Activated naive CD4-positive, alpha-beta T cell (primary cell): ENCODE measurements around the gene CHTOP.
A peak's percentile ranks its signal among the peaks of the same experiment; 100 is the strongest.

Experiments
- DNase-seq, 4 experiments: peaks; one replicate each; lab custom pipeline; 2025; lab: John Stamatoyannopoulos, UW

CHTOP gene

GRCh38 chr1:153612755-153613331 is 21.0 kb upstream of the CHTOP start, which contains the start of gene S100A16:
Gene S100A16 (minus strand): TSS chr1:153613137. CDS start chr1:153608151, 4,986 bp downstream.
- DNase-seq, result no peak

DNA sequence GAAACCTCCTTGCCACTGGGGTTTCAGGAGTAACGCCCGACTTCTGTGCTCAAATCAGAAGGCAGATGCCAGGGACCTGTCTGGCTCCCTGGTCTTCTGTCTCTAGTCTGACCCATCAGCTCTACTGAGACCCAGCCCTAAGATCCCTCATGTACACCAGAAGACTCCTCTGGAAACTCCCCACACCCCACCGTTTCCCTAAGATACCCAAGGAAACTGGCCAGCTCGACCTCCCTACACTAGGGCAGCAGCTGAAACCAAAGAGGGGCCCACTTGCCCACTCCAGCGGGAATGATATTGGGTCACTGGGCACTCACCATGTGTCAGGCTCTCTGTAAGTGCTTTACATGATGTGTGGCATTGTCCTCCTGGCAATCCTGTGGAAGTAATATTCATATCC is 20.5 kb upstream of the CHTOP start:
- DNase-seq, result no peak

DNA sequence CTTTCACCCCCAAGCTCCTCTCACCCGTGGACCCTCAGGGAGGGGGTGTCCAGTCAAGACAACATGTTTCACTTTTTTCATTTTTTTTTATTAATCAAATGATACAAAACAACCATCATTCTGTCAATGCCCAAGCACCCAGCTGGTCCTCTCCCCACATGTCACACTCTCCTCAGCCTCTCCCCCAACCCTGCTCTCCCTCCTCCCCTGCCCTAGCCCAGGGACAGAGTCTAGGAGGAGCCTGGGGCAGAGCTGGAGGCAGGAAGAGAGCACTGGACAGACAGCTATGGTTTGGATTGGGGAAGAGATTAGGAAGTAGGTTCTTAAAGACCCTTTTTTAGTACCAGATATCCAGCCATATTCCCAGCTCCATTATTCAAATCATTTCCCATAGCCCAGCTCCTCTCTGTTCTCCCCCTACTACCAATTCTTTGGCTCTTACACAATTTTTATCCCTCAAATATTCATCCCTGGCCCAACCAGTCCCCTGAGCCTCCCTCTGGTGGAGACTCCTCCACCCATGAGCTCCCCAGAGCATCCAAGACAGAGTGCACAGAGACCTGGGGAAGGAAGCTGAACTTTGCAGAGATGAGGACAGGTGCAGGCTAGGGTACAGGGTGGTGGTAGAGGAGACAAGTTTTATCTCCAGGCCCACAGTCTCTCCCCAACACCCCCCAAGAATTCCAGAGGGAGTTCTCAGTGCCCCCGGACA is 19.5 kb upstream of the CHTOP start:
- no peak for DNase-seq

DNA sequence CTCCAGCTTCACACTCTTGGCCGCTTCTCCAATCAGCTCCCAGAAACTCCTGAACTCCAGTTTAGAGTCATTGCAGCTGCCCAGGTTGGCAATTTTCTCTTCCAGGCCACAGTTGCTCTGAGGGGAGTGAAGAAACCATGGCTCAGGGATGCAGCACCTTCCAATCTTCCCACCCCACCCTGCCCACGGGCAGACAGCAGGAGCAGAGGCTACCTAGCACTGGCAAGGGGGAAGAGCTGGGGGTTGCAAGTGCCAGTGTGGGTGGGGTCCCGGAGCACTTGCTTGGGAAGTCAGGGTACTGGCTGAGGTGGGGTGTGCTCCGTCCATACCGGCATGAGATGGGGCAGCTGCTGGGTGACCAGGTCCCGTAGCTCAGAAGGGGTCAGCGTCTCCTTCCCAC is 19.0 kb upstream of the CHTOP start:
- DNase-seq, result no peak

GRCh38 chr1:153615406-153615805 is 18.5 kb upstream of the CHTOP start:
- DNase-seq, result no peak

- no peak for DNase-seq
Measured at GRCh38 chr1:153616144-153616916, 17.5 kb upstream of the CHTOP start, which contains the start of gene S100A14. Gene S100A14 (minus strand): TSS chr1:153616325. CDS start chr1:153615858, 467 bp downstream.

GRCh38 chr1:153616917-153617311 is 17.0 kb upstream of the CHTOP start:
- DNase-seq, result no peak

DNA sequence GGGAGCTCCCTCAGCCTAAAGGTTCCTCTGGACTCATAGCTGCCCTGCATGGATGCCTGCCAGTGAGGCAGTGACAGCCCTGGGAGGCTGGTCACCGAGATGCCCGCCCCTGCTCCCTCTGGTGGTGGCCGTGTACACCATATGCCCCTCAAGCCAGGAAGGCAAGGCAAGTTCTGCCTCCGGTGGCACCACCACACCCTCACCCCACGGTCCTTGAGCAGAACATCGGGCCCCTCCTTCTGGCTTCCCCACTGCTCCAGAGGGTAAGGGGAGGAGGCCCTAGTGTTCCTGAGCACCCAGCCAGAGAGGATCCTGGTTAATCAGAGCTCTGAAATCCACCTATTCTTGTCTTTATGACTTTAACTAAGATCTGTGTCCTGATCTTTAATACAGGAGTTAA is 16.2 kb upstream of the CHTOP start:
- DNase-seq, result peak; percentile 9 to 65 (median 26)

DNA sequence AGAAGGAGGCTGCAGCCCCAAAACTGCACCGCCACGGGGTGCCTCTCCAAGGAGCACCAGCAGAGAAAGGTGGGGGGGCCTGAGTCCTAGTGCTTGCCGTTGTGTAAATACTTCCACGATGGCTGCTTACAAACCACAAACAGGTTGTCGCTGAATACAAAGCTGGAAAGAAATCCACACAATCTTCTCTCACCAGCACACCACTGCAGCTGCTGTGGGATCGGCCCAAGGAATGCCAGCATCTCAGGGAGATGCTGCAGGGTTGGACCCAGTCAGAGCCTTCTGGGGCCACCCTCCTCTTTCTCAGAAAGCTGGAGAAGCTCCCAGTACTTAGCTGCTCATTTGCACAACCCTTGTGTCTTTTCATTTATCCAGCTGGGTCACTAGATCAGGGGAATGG is 14.7 kb upstream of the CHTOP start:
- DNase-seq, result no peak

DNA sequence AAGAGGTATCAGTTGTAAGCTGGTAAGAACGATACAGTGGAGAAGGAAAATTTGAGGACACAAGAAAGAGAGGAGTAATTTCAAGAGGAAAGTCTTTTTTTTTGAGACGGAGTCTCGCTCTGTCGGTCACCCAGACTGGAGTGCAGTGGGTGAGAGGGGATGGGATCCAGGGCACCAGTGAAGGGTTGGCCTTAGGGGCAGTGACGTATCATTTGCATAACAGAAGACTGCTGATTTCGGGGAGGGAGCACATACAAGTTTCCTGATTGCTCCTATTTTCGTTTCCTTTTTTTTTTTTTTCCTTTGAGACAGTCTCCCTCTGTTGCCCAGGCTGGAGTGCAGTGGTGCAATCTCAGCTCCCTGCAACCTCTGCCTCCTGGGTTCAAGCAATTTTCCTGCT is 10.8 kb upstream of the CHTOP start:
- DNase-seq, result no peak

- no peak for DNase-seq
Measured at GRCh38 chr1:153624965-153625611, 8.8 kb upstream of the CHTOP start.

DNA sequence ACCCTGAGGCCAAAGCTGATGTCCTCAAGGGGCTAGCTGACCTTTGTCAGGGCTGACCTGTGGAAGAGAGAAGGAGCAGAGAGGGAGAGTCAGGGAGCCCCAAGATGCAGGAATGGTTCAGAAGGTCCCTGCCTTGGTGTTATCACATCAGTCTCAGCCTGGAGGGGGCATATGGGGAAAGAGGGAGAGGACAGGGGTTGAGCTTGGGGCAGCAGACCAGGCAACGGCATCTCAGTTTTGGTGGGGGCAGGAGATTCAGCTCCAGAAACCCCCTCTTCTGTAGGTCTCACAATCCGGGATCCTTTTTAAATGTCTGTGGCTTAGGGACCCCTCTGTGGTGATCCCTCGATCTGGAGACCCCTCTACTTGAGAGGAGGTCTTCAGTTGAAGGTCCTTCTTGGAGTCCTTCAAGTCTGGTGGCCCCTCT is 7.4 kb upstream of the CHTOP start:
- DNase-seq, result no peak

DNA sequence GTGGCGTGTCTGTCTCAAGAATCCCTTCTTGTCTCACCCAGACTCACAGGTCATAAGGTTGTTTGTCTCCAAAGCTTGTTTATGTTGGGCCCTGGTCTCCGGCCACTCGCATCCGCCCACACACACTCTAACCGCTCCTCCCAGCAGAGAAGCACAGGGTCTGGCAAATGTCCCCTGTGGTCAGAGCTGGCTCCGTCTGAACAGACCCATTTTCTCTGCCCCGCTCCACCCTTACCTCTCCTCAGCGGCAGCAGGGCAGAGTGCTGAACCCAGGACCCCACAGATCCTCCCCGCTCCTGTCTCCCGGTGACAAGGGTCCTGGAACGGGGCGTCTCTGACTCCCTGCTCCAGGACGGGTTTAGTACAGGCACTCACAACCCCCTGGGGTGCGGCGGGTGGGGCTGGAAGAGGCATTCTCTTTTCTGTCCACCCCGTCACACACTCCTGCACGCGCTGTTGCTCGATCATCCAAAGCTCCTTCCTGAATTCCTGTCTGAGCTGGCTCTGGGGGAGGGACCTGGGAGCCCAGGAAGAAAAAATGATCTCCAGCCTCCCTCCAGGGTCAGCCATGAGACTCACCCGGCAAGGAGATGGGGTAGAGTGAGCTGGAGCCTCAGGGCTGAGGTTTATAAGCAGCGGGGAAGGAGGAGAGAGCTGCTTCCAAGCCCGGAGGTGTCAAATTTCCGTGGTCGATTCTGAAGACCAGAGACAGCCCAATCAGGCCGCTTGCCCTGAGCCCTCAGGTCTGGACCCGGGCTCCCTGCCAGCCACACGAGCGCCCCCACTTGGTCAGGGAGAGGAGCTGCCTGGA is 6.8 kb upstream of the CHTOP start, which contains the start of gene S100A13:
Gene S100A13 (minus strand): TSS at position 602 of the 811 bp plus-strand sequence. CDS start 1,033 bp downstream, outside the sequence.
- DNase-seq, result no peak

- DNase-seq, result no peak
Measured at GRCh38 chr1:153627715-153628626, 5.9 kb upstream of the CHTOP start, which contains the start of gene S100A1. Gene S100A1 (plus strand): TSS chr1:153628434. CDS start chr1:153630522, 2,088 bp downstream.

DNA sequence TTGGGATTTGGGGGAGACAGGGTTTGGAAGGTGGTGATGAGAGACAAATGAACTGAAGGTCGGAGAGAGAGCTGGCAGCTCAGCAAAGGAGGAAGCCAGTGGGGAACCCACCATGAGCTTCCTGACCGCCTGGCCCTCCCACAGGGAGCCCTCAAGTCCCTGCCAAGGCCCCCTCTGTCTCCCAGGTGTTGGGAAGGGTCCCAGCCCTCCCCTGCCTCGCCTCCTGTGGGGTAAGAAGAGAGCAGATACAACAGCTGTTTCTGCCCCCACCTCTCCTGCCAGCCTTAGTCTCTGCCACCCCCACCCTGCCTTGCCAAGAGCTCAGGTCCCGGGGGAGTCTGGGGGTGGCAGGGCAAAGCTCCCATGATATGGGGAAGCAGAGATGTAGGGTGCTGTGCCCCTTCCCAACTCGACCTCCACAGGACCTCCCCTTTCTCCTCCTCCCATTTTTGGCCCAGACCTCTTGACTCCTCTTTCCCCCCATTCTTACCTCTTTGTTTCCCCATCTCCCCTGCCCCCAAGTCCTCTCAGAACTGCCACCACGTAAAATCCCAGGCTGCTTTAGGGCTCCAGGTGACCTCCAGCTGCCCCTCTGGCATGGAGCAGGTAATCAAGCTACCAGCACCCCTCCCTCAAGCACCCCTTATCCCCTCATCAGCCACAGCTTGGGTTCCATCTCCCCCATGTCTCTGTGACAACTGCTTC is 5.1 kb upstream of the CHTOP start:
- DNase-seq, result no peak

DNA sequence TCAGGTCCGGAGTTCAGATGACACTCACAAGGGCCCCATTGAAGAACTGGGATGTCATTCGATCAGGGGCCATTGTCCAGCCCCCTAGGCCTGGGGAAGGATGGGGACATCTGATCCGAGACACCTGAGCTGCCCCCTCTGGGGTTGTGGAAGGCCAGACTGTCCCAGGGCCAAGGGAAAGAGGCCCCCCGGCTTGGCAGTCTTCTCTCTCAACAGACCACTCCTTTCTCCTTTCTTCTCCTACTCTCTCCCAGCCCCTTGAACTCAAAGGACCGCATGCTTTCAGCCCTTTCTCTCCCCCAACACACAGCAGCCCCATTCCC is 4.6 kb upstream of the CHTOP start:
- no peak for DNase-seq

GRCh38 chr1:153629971-153630370 is 3.9 kb upstream of the CHTOP start:
- no peak for DNase-seq

DNA sequence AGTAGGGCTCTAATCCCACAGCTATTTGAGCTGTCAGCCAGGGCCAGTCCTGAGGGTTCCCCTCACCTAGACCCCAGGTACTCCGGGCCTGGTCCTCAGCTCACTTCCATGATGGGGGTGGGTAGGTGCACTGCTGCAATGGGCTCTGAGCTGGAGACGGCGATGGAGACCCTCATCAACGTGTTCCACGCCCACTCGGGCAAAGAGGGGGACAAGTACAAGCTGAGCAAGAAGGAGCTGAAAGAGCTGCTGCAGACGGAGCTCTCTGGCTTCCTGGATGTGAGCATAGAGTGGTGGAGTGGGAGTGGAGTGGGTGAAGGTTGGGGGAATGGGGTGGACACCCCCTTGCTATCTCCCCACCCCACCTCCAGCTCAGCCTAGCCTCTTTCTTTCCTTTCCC is 3.5 kb upstream of the CHTOP start:
- DNase-seq, result no peak
